ENCODE results near the gene IQGAP2.
"Not testable (repeated sequence)": the region's sequence is repeated elsewhere in the genome, so short reads cannot be mapped to it uniquely, and the experiment has no call there.

IQGAP2 gene

GRCh38 chr5:76723266-76723665 is 320.2 kb downstream of the IQGAP2 start:
- no peak for DNase-seq

- DNase-seq: no peak
Measured at GRCh38 chr5:76723906-76724305, 320.8 kb downstream of the IQGAP2 start.

- DNase-seq: no peak
Measured at GRCh38 chr5:76724871-76725270, 321.8 kb downstream of the IQGAP2 start.

GRCh38 chr5:76728965-76729364 is 325.9 kb downstream of the IQGAP2 start:
- no peak for DNase-seq

GRCh38 chr5:76729373-76730290 is 326.5 kb downstream of the IQGAP2 start:
- no peak for DNase-seq

- no peak for DNase-seq
Measured at GRCh38 chr5:76732405-76733048, 329.4 kb downstream of the IQGAP2 start.

GRCh38 chr5:76733049-76733417 is 329.9 kb downstream of the IQGAP2 start:
- DNase-seq: no peak

GRCh38 chr5:76735762-76736545 is 332.9 kb downstream of the IQGAP2 start:
- DNase-seq: no peak

GRCh38 chr5:76736679-76737556 is 333.8 kb downstream of the IQGAP2 start:
- DNase-seq: no peak

GRCh38 chr5:76737846-76738245 is 334.8 kb downstream of the IQGAP2 start:
- DNase-seq: no peak

- DNase-seq: not testable (repeated sequence)
Measured at GRCh38 chr5:76741506-76741905, 338.4 kb downstream of the IQGAP2 start.

GRCh38 chr5:76742583-76742982 is 339.5 kb downstream of the IQGAP2 start:
- DNase-seq: no peak

GRCh38 chr5:76744632-76745031 is 341.5 kb downstream of the IQGAP2 start:
- DNase-seq: no peak

- no peak for DNase-seq
Measured at GRCh38 chr5:76745670-76746069, 342.6 kb downstream of the IQGAP2 start.

GRCh38 chr5:76746677-76747076 is 343.6 kb downstream of the IQGAP2 start:
- DNase-seq: no peak

GRCh38 chr5:76747706-76748105 is 344.6 kb downstream of the IQGAP2 start:
- no peak for DNase-seq

GRCh38 chr5:76751291-76751690 is 348.2 kb downstream of the IQGAP2 start:
- no peak for DNase-seq

- DNase-seq: no peak
Measured at GRCh38 chr5:76754668-76755078, 351.6 kb downstream of the IQGAP2 start.

- no peak for DNase-seq
Measured at GRCh38 chr5:76755779-76756637, 352.9 kb downstream of the IQGAP2 start.

- DNase-seq: no peak
Measured at GRCh38 chr5:76757049-76757448, 354.0 kb downstream of the IQGAP2 start.

All from C1 segment of cervical spinal cord (tissue), 14 donors.